HG03520 (cell line): ENCODE measurements around the gene LYPD6B.
"Not testable (repeated sequence)": the region's sequence is repeated elsewhere in the genome, so short reads cannot be mapped to it uniquely, and the experiment has no call there.

Experiments used
- ATAC-seq: cut with Tn5 transposase; IDR thresholded peaks from one replicate; pipeline ENCODE4 v1.9.1; 2021; ENCODE audit warnings: mild to moderate bottlenecking, moderate library complexity; ENCODE audit not compliant: unreplicated experiment

LYPD6B gene

DNA sequence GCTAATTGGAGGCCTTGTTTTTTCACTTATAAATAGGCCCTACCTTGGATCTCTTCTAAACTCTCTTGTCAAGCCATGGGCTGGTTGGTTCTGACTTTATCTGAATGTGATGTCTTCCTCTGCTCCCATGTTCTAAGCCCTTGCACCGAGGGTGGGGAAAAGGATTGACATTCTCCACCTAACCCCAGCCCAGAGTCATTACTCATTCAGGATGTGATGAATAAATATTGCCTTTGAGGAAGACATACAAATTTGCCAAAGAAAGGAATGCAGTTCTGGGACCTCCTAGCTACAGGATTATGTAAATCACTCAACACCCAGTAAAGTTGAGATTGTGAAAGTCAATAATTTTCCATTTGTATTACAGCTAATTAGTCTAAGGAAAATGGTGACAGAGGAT is 149.8 kb downstream of the LYPD6B start:
- ATAC-seq, result no peak

DNA sequence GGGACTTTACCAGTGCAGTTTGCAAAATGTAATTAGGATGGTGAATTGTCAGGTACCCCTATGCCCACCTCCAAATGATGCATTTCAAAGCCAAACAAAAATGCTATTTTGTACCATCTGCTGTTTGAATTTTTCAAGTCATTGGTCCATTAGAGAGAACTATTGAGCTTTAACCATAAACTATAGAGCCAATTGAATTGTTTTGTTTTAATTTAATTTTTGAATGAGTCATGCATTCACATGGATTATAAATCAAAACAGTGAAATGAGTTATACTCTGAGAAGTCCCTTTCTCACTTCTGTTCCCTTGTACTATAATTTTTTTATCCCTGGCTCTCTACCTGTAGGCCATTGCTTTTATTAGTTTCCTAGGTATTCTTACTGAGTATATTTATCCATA is 151.3 kb downstream of the LYPD6B start:
- ATAC-seq, result no peak

DNA sequence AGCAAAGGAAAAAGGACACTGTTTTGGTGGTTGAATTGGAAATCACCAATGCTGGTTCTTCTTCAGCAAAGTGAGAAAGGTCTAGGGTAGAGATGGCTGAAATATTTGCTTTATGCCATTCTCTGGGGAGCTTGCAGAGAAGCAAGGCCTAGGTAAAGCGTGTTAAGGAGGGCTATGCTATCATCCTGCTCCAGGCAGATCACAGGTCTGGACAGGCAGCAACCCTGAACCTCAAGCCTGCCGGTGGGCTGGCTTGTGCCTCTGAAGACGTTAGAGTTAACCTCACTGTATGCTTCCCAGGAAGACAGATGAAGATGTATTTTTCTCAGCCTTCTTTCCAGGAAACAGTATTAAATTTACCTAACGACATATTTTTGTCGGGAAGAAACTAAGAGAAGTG is 153.4 kb downstream of the LYPD6B start:
- ATAC-seq, result no peak

DNA sequence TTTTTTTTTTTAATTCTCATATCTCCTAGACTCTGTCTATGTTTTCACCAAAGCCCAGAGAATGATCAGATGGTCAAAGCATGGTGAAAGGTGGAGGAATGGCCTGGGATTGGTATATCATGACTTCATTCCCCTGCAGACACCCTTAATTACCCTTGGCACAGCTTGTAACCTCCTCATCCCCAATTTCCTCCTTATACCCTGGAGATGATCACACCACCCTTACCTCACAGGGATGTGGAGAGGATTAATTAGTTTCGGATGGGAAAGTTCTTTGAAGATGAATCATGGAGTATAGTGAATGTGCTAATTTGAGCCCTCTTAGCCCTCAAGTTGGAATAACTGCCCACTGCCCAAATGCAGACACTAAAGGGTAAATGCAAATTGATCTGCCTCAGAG is 153.9 kb downstream of the LYPD6B start:
- no peak for ATAC-seq

DNA sequence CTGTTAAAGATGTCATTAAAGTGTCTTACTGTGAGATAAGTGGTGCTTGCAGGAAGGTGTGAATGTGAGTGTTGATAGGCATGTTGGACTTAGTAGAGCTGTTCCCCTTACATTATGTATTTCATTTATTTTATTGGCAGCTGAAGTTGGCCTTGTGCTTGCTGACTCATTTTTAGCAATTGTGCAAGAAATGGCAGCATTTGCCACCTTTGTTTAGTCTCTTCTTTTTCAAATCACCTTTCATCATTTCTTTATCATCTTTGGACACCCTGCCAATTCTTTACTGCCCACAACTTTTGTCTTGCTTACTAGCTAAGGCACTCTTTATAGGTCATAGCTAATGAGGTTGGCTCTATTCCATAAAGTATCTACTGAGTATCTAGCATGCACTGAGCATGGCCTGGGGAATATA is 161.6 kb downstream of the LYPD6B start:
- ATAC-seq, result no peak

DNA sequence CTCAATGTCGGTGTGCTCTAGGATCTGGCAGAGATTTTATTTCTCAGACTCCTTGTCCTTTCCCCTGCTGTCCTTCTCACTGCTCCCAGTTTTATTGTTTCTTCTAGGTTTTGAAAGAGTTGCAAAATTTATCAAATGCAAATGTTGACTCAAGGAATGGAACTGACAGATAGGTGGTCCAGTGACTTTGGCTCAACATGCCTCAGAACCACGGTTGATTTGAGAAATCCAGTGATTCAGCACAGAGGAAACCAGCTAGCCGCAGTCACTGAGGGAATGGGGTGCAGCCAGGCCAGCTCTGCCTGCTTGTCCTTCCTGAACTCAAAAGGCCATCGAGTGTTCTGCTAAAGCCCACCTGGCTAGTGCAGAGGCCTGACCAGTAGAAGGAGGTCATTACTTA is 166.2 kb downstream of the LYPD6B start:
- ATAC-seq, result no peak

DNA sequence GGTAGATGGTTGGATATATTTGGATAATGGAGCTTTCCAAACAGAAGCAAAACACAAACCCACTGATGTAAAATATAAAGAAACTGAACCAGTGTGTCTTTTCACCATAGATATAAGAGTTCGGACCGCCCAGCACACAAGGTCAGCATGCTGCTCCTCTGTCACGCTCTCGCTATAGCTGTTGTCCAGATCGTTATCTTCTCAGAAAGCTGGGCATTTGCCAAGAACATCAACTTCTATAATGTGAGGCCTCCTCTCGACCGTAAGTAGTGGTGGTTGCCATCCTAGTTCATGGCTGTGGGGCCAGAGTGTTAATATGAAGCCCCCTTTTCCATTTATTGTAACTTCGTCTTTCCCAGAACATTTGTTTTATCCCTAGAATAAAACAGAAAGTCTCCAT is 166.6 kb downstream of the LYPD6B start:
- no peak for ATAC-seq

DNA sequence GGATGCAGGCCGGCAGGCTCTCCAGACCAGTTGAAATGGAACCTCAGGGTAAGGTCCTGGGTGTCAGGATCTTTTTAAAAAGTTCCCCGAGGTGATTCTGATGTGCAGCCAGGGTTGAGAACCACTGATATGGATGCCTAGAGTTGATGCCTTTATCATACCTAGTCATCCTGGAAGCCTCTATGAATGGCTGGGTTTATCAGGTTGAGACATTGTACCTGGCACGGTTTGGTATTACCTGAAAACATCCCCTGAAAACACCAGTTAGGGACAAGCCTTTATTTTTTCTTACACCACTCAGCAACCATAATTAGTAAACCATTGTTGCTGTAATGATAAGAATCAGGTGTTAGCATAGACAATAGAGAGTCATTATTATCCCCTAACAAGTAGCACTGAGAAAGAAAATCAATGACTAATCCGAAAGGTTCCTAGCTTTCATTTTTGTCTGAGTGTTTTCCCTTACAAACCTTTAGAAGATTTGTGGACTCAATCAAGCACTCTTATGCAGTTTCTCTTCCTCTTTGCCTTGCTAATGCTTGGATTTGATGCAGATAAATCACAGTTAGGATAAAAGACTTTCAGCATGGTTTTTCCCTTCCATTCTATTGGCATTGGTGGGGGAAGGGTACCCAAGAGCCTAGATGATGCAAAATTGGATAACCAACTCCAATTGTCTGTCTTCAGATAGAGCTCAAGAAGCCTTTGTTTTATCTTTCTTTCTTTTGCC is 175.4 kb downstream of the LYPD6B start:
- ATAC-seq, result no peak

DNA sequence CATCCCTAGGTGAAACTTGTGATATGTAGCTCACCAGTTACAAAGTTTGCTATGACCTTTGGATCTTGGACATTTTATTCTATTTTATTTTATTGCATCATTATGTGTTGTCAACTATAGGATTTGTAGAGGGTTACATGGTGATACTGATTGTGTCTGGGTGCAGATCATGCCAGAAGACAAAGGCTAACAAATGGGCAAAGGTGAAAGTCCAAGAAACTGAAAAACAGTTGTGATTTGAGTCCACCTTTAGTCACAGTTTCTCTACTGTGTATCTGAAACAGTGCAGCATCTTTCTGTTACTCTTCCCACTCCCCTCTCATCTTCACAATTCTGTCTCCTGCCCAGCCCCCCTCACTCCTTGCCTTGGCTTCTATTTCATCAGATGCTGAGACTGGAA is 180.0 kb downstream of the LYPD6B start:
- no peak for ATAC-seq

DNA sequence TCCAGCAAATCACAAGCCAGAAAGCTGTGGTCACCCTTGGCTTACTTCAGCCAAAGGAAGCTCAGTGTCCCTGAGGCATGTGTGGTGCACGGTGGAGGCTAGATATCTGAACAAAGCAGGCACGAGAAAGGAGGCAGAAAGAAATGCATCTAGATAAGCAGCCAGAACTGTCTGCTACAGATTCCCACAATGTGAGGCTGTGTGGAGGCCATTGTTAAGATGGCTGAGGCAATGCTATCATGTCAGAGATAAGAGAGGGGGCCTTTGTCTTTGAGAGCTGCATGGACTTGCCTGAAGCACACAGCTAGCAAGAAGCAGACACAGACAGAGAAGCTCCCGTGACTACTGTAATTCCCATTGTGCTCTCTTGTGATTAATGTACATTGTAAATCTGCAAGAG is 181.4 kb downstream of the LYPD6B start:
- ATAC-seq, result no peak

DNA sequence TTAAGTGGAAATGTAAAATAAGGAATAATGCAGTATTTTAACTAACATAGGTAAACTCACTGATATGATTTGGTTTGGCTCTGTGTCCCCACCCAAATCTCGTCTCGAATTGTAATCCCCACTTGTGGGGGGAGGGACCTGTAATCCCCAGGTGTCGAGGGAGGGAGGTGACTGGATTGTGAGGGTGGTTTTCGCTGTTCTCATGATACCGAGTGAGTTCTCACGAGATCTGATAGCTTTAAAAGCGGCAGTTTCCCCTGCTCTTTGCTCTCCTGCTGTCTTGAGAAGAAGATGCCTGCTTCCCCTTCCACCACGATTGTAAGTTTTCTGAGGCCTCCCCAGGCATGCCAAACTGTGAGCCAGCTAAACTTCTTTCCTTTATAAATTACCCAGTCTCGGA is 182.5 kb downstream of the LYPD6B start:
- ATAC-seq, result no peak

DNA sequence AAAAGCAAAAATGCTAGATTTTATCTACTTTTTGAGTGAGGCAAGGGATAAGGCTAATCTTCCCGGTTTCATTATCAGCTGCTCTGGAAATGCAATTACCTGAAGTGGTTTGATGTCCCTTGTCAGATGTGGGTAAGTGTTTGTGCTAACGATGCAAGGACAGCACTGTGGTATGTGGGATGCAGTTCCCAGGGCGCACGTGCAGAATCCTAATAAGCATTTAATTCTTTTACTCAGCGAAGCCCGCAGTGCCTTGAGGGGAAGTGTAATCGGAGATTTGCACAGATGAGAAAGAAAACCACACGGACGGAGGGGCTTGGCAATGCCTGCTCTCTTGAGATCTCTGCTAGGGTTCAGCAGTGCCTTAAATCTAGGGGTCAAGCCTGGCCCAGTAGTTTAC is 183.4 kb downstream of the LYPD6B start:
- no peak for ATAC-seq

DNA sequence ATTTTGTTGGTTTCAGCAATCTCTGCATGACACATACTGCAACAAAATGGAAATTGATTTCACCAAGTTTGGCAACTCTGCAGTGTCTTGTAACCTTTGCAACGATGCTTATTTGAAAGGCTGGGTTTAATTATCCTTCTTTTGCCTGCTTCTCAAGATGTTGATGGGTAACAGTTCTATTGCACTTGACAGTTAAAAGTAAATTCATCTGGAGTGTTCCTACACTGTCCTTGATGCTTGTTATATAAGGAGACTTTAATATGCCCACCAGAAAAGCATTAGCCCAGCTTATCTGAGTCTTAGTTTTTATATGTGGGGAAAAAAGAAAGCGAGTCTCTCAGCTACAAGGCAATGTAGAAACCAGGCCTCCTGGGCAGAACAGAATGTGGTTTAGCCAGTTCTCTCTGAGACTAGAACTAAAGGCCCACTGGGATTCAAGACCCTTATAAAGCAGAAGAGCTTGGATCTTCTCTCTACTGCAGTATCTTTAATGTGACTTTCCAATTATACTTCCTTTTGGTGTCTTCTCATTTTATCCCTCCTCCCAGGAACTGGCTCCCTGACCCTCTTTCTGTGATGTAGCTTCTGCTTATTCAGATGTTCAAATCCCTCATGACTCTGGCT is 185.1 kb downstream of the LYPD6B start:
- ATAC-seq, result no peak

DNA sequence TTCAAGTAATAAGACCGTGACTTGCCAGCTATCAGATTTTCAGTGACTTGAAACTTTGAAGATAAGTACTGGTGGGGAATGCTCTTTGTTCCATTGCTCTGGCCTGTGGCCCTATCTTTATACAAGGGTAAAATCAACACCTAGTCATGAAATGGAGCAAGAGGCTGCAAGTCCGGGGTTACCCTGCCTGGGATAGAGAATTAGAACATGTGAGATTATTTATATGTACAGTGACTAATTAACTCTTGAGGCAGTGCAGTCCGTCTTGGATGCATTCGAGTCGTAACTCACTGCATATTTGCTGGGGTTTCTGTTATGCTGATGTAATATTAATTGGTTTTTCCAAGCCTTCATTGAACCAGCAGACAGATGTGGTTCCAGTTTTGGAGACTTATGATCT is 186.0 kb downstream of the LYPD6B start:
- ATAC-seq, result no peak

DNA sequence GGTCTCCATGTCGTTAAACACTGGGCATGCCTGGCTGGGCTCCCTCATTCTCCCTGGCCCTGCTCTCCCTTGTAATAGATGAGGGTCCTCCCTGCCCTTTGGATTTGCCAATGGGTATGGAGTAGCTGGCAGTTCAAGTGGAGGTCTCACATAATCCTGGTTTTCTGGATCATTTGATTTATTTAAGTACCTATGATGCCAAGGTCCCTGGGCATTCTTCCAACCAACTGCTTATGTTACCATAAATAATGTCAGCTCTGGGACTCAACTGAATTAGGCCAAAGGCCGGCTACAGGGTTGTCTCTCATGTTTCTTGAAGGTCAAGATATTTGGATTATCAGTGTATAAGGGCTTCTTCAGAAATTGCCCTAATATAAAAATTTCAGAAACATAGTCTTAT is 186.9 kb downstream of the LYPD6B start:
- ATAC-seq, result no peak

DNA sequence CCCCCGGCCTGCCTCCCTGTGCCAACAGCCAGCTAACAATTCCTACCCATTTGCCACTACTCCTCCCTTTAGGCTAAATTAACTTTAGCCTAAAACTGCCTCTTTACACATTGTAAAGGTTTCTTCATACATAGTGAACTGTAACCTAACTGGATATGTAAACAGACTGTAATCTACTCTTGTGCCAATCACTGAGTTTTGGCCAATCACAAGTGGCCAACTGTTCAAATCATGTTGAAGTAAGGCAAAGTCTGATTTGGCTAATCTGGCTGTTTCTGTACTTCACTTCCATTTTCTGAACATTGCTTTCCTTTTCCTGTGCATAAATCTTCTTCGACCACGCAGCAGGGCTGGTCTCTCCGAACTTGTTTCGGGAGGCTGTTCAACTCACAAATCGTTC is 188.3 kb downstream of the LYPD6B start:
- ATAC-seq, result no peak

DNA sequence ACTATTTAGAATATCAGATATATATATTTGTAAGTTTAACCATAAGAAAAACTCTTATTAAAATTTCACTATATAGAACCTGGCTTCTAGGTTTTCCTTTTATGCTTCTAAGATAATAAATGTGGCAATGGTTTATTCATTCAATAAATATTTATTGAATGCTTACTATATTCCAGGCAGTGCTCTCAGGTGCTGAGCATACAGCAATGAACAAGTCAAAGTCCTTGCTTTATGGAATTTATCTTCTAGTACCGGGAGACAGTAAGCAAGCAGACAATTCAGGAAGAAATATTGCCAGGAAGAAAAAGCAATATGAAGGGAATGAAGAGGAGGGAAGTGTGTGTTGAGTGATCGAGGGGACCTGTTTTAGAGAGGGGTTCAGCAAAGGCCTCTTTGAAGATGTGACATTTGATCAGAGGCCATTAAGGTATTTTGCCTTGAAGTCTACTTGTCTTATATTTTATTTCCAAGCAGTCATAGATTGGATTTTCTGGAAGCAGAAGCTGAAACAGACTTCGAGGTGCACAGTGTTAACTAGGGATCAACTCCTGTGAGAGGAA is 197.4 kb downstream of the LYPD6B start:
- ATAC-seq, result no peak

DNA sequence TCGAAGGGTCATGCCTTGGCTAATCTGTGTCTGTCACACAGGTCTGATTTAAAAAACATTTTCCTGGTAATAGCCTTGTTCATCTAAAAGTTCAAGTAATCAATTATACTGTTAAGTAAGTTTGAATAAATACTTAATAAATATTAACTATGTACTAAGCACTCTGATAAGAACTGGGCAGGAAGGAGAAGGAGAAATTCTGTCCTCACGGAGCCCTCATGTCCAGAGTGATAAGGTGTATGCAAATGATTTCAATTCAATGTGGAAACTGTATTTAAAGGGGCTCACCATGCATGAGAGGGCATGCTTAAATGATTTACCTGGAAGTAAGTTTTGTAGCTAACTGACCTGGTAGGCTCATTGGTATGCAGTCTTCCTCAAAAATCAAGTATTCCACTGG is 197.9 kb downstream of the LYPD6B start:
- ATAC-seq, result no peak

DNA sequence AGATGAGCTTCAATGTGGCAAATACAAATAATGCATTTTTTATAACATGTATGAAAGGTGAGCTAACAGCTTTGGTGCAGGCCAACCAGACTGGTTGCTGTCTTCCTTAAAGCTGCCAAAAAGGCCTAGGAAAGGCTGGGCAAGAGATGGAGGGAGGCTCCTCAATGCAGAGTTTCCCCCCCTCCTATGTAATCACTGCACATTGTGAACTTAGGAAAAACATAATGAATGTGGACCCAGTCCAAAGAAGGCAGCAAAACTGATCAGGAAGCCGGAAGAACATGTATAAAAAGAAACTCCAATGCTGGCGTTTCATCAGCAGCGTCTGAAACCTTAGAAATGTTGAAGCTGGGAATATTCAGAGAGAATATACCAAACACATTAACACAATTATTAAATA is 207.7 kb downstream of the LYPD6B start:
- ATAC-seq, result no peak

DNA sequence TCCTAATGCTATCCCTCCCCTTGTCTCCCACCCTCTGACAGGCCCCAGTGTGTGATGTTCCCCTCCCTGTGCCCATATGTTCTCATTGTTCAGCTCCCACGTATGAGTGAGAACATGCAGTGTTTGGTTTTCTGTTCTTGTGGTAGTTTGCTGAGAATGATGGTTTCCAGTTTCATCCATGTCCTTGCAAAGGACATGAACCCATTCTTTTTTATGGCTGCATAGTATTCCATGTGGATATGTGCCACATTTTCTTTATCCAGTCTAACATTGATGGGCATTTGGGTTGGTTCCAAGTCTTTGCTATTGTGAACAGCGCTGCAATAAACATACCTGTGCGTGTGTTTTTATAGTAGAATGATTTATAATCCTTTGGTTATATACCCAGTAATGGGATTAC is 212.9 kb downstream of the LYPD6B start:
- ATAC-seq, result not testable (repeated sequence)

DNA sequence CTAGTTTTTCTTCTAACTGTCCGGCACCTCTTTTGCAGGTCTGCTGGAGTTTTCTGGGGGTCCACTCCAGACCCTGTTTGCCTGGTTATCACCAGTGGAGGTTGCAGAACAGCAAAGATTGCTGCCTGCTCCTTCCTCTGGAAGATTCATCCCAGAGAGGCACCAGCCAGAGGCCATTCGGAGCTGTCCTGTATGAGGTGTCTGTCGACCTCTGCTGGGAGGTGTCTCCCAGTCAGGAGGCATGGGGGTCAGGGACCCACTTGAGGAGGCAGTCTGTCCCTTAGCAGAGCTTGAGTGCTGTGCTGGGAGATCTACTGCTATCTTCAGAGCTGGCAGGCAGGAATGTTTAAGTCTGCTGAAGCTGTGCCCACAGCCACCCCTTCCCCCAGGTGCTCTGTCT is 218.4 kb downstream of the LYPD6B start:
- ATAC-seq, result not testable (repeated sequence)

DNA sequence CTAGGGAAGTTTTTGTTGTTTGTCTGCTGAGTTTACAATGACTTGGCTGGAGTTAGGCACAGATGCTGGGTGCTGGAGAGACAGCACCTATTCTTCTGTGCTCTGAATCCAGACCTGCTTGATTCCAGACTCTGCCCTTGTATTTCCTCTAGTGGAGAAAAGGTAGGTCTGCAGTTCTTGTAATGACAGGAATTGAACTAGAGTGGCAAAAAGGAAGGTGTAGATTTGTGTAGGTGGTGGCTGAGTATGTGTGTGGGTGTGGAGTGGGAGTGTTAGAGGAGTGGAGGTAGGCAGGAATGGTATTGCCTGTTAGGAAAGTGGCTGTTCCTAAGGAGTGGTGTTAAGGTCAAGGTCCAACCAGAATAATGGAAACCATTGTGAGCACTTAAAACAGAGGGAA is 220.0 kb downstream of the LYPD6B start:
- ATAC-seq, result no peak

DNA sequence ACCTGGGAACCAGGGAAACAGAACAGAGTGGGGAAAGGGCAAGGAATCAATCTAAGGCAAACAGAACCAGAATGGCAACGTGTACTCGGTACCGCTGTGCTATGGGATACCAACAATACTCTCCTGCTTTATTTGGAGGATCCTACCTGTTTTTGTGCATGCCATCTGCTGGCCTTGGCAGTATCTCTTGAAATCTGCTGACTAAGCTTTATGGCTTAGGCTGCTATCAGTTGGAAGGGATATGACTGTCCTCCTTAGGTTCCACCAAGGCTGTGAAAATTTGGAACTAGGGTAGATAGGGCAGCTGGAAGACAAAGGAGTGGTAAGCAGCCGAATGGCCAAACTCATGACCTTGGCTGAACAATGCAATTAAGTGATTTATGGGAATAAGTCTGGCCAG is 220.6 kb downstream of the LYPD6B start:
- ATAC-seq, result no peak
